Ovary (tissue), 3 donors: Measurements from ENCODE around the gene NAPB.

Source experiments
- EP300 ChIP-seq: sonication (generic); formaldehyde crosslinking; IDR thresholded peaks from one replicate; pipeline ENCODE4 v1.6.1; 2017; ENCODE audit warnings: antibody characterized with exemption
- TF ChIP-seq, protein P1 (sequence below), 3 donors: fragments of 450-650 bp in 2 of 3; fragments of 200-600 bp in 1 of 3; IDR thresholded peaks; one replicate each; pipeline versions ENCODE4 v1.5.1 to v1.8.0; 2016 to 2022; ENCODE audit warnings: antibody characterized with exemption in 3 of 3, mild to moderate bottlenecking in 1 of 3
- donor health status: DM: no; HTN: no; CAD: no.

DNA sequence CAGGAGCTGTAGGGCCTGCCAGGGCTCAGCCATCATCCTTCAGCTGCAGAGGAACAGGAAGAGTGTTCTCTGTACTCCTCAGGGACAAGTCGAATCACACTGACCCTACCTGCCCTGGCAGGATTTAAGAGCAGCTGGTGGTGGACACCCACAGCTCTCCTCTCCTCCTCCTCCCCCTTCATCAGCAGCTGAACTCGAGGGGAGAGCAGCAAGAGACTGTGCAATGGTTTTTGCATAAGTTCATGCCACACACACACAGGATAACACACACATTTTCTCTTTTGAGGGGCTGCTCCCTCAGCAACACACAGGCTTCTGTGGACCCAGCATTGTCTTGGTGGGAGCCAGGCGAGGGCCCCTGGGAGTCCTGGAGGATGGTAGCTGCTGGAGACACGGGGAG, 31.5 kb upstream of the NAPB start, which contains the start of gene CST11:
- TF ChIP-seq, protein P1, sequence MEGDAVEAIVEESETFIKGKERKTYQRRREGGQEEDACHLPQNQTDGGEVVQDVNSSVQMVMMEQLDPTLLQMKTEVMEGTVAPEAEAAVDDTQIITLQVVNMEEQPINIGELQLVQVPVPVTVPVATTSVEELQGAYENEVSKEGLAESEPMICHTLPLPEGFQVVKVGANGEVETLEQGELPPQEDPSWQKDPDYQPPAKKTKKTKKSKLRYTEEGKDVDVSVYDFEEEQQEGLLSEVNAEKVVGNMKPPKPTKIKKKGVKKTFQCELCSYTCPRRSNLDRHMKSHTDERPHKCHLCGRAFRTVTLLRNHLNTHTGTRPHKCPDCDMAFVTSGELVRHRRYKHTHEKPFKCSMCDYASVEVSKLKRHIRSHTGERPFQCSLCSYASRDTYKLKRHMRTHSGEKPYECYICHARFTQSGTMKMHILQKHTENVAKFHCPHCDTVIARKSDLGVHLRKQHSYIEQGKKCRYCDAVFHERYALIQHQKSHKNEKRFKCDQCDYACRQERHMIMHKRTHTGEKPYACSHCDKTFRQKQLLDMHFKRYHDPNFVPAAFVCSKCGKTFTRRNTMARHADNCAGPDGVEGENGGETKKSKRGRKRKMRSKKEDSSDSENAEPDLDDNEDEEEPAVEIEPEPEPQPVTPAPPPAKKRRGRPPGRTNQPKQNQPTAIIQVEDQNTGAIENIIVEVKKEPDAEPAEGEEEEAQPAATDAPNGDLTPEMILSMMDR (IDR thresholded peaks at IDR 0.05), result no peak
- TF ChIP-seq EP300, result no peak
